NT2/D1 (cell line): Measurements from ENCODE around the gene ARRB1.

Experiments used
- SUZ12 ChIP-seq: IDR thresholded peaks from 2 replicates; pipeline ENCODE4 v1.6.1; 2011; ENCODE audit not compliant: insufficient read length, insufficient read depth; ENCODE audit errors: extremely low read depth
- YY1 ChIP-seq: IDR thresholded peaks from 2 replicates; pipeline ENCODE4 v1.6.1; 2011; ENCODE audit not compliant: insufficient read length, insufficient read depth
- ZNF274 ChIP-seq: IDR thresholded peaks from 2 replicates; pipeline ENCODE4 v1.6.1; 2011; ENCODE audit warnings: mild to moderate bottlenecking, low read depth, low read length

DNA sequence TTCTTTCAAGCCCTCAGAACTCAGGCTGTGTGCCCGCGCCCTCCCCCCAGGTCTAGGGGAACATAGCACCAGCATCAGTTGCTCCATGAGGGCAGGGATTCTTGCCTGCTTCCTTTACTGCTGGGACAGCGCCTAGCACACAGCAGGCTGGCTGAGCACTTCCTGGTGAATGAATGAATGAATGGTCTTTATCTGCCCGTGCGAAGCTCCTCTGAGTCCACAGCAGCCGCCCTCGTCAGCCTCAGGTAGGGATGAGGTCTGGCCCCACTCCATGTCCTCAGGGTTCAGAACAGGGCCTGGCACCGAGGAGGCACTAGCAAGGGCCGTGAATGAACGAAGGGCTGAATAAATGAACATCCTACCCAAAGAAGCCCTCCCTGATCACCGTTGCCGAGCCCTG is 27.3 kb downstream of the ARRB1 start:
- TF ChIP-seq YY1 (no peak), ZNF274 (no peak), SUZ12 (no peak)
